Stimulated activated CD4-positive, alpha-beta T cell treated with anti-CD3 and anti-CD28 coated beads, Interleukin-2, amount 100 ng/mL, for 48 hours (primary cell): ENCODE measurements around the gene BRCA1.
"Not testable (repeated sequence)": the region's sequence is repeated elsewhere in the genome, so short reads cannot be mapped to it uniquely, and the experiment has no call there.

ENCODE experiments used
- DNase-seq, 2 donors: peaks; one replicate each; pipeline ENCODE4 v3.0.0-alpha.2; 2020

Gene BRCA1

DNA sequence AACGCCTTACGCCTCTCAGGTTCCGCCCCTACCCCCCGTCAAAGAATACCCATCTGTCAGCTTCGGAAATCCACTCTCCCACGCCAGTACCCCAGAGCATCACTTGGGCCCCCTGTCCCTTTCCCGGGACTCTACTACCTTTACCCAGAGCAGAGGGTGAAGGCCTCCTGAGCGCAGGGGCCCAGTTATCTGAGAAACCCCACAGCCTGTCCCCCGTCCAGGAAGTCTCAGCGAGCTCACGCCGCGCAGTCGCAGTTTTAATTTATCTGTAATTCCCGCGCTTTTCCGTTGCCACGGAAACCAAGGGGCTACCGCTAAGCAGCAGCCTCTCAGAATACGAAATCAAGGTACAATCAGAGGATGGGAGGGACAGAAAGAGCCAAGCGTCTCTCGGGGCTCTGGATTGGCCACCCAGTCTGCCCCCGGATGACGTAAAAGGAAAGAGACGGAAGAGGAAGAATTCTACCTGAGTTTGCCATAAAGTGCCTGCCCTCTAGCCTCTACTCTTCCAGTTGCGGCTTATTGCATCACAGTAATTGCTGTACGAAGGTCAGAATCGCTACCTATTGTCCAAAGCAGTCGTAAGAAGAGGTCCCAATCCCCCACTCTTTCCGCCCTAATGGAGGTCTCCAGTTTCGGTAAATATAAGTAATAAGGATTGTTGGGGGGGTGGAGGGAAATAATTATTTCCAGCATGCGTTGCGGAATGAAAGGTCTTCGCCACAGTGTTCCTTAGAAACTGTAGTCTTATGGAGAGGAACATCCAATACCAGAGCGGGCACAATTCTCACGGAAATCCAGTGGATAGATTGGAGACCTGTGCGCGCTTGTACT is at the start of gene BRCA1:
TSS of gene BRCA1 (minus strand) at position 232 of the 834 bp plus-strand sequence. CDS start 1,268 bp downstream, outside the sequence.
- peak; percentile 89 to 94 for DNase-seq

GRCh38 chr17:43171586-43172487 is 46.7 kb upstream of the BRCA1 start:
- no peak for DNase-seq

DNA sequence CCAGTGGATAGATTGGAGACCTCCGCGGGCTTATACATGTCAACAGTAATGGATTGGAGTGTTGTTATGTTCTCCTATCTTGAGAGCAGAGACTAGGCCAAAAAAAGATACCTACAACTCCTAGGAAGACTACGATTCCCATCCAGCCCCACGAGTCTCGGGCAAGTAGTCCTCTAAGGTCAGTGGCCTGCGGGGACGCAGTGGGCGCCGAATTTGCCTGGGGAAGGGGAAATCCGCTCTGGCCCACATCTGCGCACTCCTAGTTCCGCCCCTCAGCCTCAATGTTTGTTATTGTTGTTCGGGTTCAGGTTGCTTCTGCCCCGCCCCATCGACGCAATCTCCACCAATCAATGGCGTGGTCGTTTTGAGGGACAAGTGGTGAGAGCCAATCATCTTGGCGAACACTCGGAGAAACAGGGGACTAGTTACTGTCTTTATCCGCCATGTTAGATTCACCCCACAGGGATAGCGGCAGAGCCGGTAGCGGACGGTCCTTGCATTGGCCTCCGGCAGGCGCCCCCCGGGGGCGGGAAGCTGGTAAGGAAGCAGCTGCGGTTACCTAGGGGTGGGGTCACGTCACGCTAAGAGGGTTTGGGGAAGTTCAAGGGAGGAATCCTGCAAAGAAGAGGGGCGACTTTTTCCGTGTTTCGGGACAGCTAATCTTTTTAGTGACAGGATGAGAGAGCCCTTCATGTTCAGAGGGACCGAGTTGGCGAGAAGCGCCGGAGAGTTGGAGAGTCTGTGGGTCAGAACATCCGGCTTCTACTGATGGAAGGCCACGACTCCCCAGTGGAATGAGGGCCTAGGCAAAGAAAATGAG is 45.8 kb upstream of the BRCA1 start, which contains the start of gene NBR1:
TSS of gene NBR1 (plus strand) at position 449 of the 820 bp plus-strand sequence. CDS start 4,586 bp downstream, outside the sequence.
- DNase-seq = peak; percentile 91 to 92

DNA sequence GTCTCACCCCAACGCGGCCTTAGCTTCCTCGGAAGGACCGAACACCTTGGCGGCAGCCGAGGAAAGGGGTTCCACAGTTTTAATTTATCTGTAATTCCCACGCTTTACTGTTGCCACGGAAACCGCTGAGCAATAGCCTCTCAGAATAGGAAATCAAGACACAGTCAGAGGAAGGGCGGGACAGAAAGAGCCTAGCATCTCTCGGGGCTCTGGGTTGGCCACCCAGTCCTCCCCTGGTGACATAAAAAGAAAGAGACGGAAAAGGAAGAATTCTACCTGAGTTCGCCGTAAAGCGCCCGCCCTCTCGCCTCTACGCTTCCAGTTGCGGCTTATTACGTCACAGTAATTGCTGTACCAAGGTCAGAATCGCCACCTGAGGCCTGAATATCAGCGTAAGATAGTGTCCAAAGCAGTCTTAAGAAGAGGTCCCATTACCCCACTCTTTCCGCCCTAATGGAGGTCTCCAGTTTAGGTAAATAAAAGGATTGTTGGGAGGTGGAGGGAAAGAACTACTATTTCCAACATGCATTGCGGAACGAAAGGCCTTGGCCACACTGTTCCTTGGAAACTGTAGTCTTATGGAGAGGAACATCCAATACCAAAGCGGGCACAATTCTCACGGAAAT is 45.1 kb upstream of the BRCA1 start:
- peak; percentile 71 to 74 for DNase-seq

DNA sequence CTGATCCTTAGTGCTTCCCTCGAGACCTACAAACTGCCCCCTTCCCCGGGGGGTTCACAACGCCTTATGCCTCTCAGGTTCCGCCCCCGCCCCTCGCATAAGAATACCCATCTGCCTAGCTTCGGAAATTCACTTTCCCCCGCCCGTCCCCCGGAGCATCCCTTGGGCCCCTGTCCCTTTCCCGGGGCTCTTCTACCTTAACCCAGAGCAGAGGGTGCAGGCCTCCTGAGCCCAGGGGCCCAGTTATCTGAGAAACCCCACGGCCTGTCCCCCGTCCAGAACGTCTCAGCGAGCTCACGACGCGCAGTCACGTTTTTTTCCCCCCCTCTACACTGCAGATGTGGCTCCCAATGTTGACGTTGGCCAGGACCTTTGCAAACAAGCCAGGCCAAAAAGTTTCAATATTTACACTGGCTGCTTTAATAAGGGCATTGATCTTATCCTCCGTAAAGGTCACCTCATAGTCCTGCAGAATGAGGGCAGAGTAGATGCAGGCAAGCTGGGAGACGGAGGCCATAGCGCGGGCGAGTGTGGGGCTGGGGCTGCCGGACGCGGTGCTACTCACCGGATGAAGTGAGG is 44.5 kb upstream of the BRCA1 start:
- DNase-seq = peak; percentile 4 to 14

GRCh38 chr17:43165971-43166370 is 40.8 kb upstream of the BRCA1 start:
- DNase-seq = not testable (repeated sequence)

DNA sequence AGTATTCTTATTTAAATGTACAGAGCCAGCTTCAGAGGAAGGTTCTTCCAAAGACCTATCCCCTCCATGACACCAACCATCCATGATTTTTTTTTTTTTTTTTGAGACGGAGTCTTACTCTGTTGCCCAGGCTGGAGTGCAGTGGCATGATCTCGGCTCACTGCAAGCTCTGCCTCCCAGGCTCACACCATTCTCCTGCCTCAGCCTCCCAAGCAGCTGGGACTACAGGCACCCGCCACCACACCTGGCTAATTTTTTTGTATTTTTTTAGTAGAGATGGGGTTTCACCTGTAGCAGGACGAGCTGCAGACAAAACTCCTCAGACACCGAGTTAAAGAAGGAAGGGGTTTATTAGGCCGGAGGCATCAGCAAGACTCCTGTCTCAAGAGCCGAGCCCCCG is 34.8 kb upstream of the BRCA1 start:
- DNase-seq = not testable (repeated sequence)

- not testable (repeated sequence) for DNase-seq
Measured at GRCh38 chr17:43159232-43159631, 34.1 kb upstream of the BRCA1 start.

GRCh38 chr17:43155666-43156065 is 30.5 kb upstream of the BRCA1 start:
- no peak for DNase-seq

GRCh38 chr17:43153197-43153835 is 28.2 kb upstream of the BRCA1 start:
- not testable (repeated sequence) for DNase-seq

GRCh38 chr17:43151880-43152456 is 26.8 kb upstream of the BRCA1 start:
- no peak for DNase-seq

- no peak for DNase-seq
Measured at GRCh38 chr17:43146649-43147048, 21.5 kb upstream of the BRCA1 start.

GRCh38 chr17:43143201-43143600 is 18.0 kb upstream of the BRCA1 start:
- no peak for DNase-seq

- no peak for DNase-seq
Measured at GRCh38 chr17:43142153-43142552, 17.0 kb upstream of the BRCA1 start.

DNA sequence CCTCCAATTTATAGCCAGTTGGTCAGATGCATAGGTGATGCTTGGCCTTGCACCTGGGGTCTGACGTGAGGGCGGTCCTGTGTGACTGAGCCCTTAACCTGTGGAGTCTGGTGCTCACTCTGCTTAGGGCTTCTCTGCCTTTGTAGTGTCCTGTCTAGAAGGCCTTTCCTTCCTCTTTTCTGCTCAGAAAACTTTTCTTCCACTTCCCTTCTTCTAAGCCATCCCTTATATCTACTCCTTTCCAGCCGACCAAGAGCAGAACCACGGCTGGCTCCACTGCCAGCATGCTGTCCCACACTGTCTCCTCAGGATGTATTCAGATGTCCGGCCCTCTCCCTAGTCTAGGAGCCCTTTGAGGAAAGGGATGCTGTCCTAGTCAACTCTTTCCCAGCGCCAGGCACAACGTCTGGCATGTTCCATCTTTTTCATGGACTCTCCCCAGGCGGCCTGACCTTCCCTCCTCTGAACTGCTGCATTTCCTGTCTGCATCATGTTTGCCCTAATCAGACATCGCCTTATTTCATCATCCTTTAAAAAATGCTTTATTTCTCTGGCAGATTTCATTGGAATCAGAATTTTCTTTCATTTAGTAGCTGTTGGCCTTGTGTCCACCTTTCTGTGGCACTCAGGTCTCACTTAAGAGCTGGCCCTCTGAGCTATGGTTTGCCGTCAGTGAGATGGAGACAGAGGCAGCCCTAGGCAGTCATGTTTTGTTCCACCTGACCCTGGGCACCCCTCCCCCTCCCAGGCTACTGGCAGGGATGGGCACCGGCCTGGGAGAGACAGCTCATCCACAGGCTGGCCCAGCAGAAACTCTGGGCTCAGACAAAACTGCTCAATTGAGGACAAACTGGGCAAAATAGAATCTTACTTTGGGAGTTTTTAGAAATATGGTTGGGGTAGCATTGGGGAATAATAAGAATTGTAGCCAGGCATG is 15.5 kb upstream of the BRCA1 start:
- no peak for DNase-seq

GRCh38 chr17:43138531-43138930 is 13.4 kb upstream of the BRCA1 start:
- not testable (repeated sequence) for DNase-seq

DNA sequence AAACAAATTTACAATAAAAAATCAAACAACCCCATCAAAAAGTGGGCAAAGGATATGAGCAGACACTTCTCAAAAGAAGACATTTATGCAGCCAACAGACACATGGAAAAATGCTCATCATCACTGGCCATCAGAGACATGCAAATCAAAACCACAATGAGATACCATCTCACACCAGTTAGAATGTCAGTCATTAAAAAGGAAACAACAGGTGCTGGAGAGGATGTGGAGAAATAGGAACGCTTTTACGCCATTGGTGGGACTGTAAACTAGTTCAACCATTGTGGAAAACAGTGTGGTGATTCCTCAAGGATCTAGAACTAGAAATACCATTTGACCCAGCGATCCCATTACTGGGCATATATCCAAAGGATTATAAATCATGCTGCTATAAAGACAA is 11.4 kb upstream of the BRCA1 start:
- not testable (repeated sequence) for DNase-seq

- no peak for DNase-seq
Measured at GRCh38 chr17:43135454-43135819, 10.3 kb upstream of the BRCA1 start.

GRCh38 chr17:43134774-43135453 is 9.8 kb upstream of the BRCA1 start:
- no peak for DNase-seq
